GM12878 (cell line): ENCODE measurements around the gene PHLDB3. TPM values are rescaled to one million over a fixed set of nuclear protein-coding genes. Genes with fewer than 3 reads are reported as not detected.

Source experiments
- ATAC-seq: fragments of 200-7000 bp; cut with Tn5 transposase; 3 replicates; pipeline ENCODE4 v1.9.1; 2020; ENCODE audit warnings: mild to moderate bottlenecking, moderate library complexity
- BruUV-seq: library from RNA; stranded (reverse); fragments of 400-500 nt; replicated peaks from 2 replicates; lab custom pipeline; 2021; lab: Mats Ljungman, UMichigan
- CTCF ChIA-PET: fragments of 300-600 bp; sonication (Branson Sonifier 250); formaldehyde crosslinking; extraction: SDS; loops from one replicate; lab custom pipeline; 2021; ENCODE audit warnings: inconsistent platforms; lab: Yijun Ruan, JAX
- POLR2A ChIA-PET: fragments of 350-600 bp; formaldehyde crosslinking; extraction: SDS; loops from one replicate; lab custom pipeline; 2021; ENCODE audit warnings: inconsistent platforms; lab: Charles Lee
- RAD21 ChIA-PET: fragments of 300-600 bp; sonication (Branson Sonifier 250); formaldehyde crosslinking; loops from one replicate; lab custom pipeline; 2023; ENCODE audit warnings: antibody characterized with exemption; ENCODE audit not compliant: unreplicated experiment; lab: Charles Lee
- SMC1A ChIA-PET: fragments of 300-600 bp; sonication (Branson Sonifier 250); formaldehyde crosslinking; loops from one replicate; lab custom pipeline; 2023; ENCODE audit not compliant: unreplicated experiment, uncharacterized antibody; lab: Charles Lee
- DNase-seq: peaks from one replicate; pipeline ENCODE4 v3.0.0-alpha.2; 2011; ENCODE audit warnings: low read depth, low spot score
- FAIRE-seq: peaks from 3 replicates; lab custom pipeline; 2011; peaks lifted over from hg19 to GRCh38; lab: Jason Lieb, UNC
- H2AFZ ChIP-seq: 2 replicates; pipeline ENCODE4 v1.6.0; 2011; ENCODE audit warnings: low read depth, low read length, control low read depth; ENCODE audit not compliant: control insufficient read depth
- H3K27ac ChIP-seq: 2 replicates; pipeline ENCODE4 v1.5.1; 2011; ENCODE audit warnings: control low read depth; ENCODE audit not compliant: control insufficient read depth, insufficient read depth
- H3K27me3 ChIP-seq, 2 experiments: replicated peaks in 1 of 2; 2 replicates each; pipeline versions ENCODE4 v1.6.0 to v1.6.1; 2011; ENCODE audit warnings: low read length in 1 of 2; ENCODE audit not compliant: control insufficient read depth in 2 of 2, insufficient read depth in 2 of 2
- H3K36me3 ChIP-seq, 2 experiments: 2 replicates each; pipeline ENCODE4 v1.5.1; 2011; ENCODE audit warnings: low read length in 1 of 2; ENCODE audit not compliant: control insufficient read depth in 2 of 2, insufficient read depth in 2 of 2
- H3K4me1 ChIP-seq: 2 replicates; pipeline ENCODE4 v1.6.1; 2011; ENCODE audit warnings: mild to moderate bottlenecking, low read length, moderate library complexity, mixed read lengths; ENCODE audit not compliant: control insufficient read depth, insufficient read depth
- H3K4me2 ChIP-seq: 2 replicates; pipeline ENCODE4 v1.6.0; 2011; ENCODE audit warnings: control low read depth; ENCODE audit not compliant: control insufficient read depth, insufficient read depth
- H3K4me3 ChIP-seq: fragments of 200-600 bp; sonication (generic); 2 replicates; pipeline ENCODE4 v1.5.1; 2016
- H3K79me2 ChIP-seq: 2 replicates; pipeline ENCODE4 v1.6.0; 2011; ENCODE audit warnings: low read length; ENCODE audit not compliant: control insufficient read depth, insufficient read depth
- H3K9ac ChIP-seq: 2 replicates; pipeline ENCODE4 v1.8.0; 2011; ENCODE audit warnings: low read length, control low read depth, mixed read lengths; ENCODE audit not compliant: control insufficient read depth, insufficient read depth
- H3K9me3 ChIP-seq: replicated peaks from 3 replicates; pipeline ENCODE4 v1.5.1; 2011; ENCODE audit warnings: mild to moderate bottlenecking, low read length; ENCODE audit not compliant: control insufficient read depth, insufficient read depth
- H4K20me1 ChIP-seq: 2 replicates; pipeline ENCODE4 v1.6.0; 2011; ENCODE audit not compliant: control insufficient read depth, insufficient read depth
- BACH1 ChIP-seq: fragments of 450-650 bp; IDR thresholded peaks from 2 replicates; pipeline ENCODE4 v1.6.1; 2017; ENCODE audit warnings: mild to moderate bottlenecking, borderline replicate concordance
- DPF2 ChIP-seq: fragments of 450-650 bp; IDR thresholded peaks from 2 replicates; pipeline ENCODE4 v1.6.1; 2017; ENCODE audit warnings: mild to moderate bottlenecking
- FOS ChIP-seq: IDR thresholded peaks from 3 replicates; pipeline ENCODE4 v1.6.1; 2011; ENCODE audit warnings: borderline replicate concordance; ENCODE audit not compliant: insufficient read length; ENCODE audit errors: extremely low read depth
- FOXK2 ChIP-seq: fragments of 450-650 bp; IDR thresholded peaks from 2 replicates; pipeline ENCODE4 v1.6.1; 2017; ENCODE audit warnings: mild to moderate bottlenecking, moderate library complexity
- LARP7 ChIP-seq: fragments of 450-650 bp; IDR thresholded peaks from 2 replicates; pipeline ENCODE4 v1.6.1; 2017; ENCODE audit warnings: mild to moderate bottlenecking
- MEF2A ChIP-seq: IDR thresholded peaks from 2 replicates; pipeline ENCODE4 v1.6.1; 2011; ENCODE audit warnings: low read depth, mild to moderate bottlenecking, low read length, moderate library complexity; ENCODE audit not compliant: insufficient read depth
- MEF2B ChIP-seq: fragments of 450-650 bp; IDR thresholded peaks from 2 replicates; pipeline ENCODE4 v1.6.1; 2018; ENCODE audit warnings: mild to moderate bottlenecking, moderate library complexity; ENCODE audit not compliant: partially characterized antibody, poor library complexity, severe bottlenecking
- NR2C1 ChIP-seq: fragments of 450-650 bp; IDR thresholded peaks from 2 replicates; pipeline ENCODE4 v1.6.1; 2017; ENCODE audit warnings: antibody characterized with exemption, mild to moderate bottlenecking, moderate library complexity
- PAX5 ChIP-seq: IDR thresholded peaks from 2 replicates; pipeline ENCODE4 v1.6.1; 2011; ENCODE audit warnings: low read depth, low read length, borderline replicate concordance
- POLR2A ChIP-seq: IDR thresholded peaks from 2 replicates; pipeline ENCODE4 v1.6.1; 2011; ENCODE audit warnings: low read depth, mild to moderate bottlenecking, low read length
- SIX5 ChIP-seq: IDR thresholded peaks from 2 replicates; pipeline ENCODE4 v1.6.1; 2011; ENCODE audit warnings: mild to moderate bottlenecking, low read depth, low read length, moderate library complexity; ENCODE audit not compliant: severe bottlenecking
- STAT3 ChIP-seq: IDR thresholded peaks from 2 replicates; pipeline ENCODE4 v1.6.1; 2011; ENCODE audit warnings: low read depth, low read length, improper control_type of control experiment
- WRNIP1 ChIP-seq: IDR thresholded peaks from 2 replicates; pipeline ENCODE4 v1.6.1; 2011; ENCODE audit warnings: low read depth, low read length, improper control_type of control experiment, borderline replicate concordance
- YBX1 ChIP-seq: fragments of 450-650 bp; IDR thresholded peaks from 2 replicates; pipeline ENCODE4 v1.6.1; 2016; ENCODE audit warnings: antibody characterized with exemption
- ZNF217 ChIP-seq: fragments of 450-650 bp; IDR thresholded peaks from 2 replicates; pipeline ENCODE4 v1.6.1; 2017; ENCODE audit warnings: antibody characterized with exemption, mild to moderate bottlenecking
- in situ Hi-C: fragments of 300-500 bp; cut with MboI; formaldehyde crosslinking; loops from 9 replicates; pipeline ENCODE4 v1.14.3; 2018; ENCODE audit warnings: mixed read lengths
- intact Hi-C: fragments of 100-400 bp; cut with micrococcal nuclease; formaldehyde crosslinking; loops from one replicate; pipeline ENCODE4 v1.14.2; 2022; ENCODE audit not compliant: unreplicated experiment
- polyA plus RNA-seq, 11 experiments: library from polyadenylated mRNA; depleted of rRNA in 4 of 11; unstranded in 6 of 11; stranded (reverse) in 5 of 11; fragments of >200 nt; fragmentation: Nextera tagmentation in 4 of 11; fragmentation: Illumina TruSeq in 1 of 11; extraction: Ambion mirVana in 4 of 11; extraction: Trizol in 1 of 11; gene quantifications; 1 replicate in 1 of 11; 2 replicates in 10 of 11; pipeline versions ENCODE4 v1.2.1 to v1.2.3, GENCODE V29; 2011 to 2016; ENCODE audit warnings: inconsistent platforms in 2 of 11, missing spikeins in 2 of 11, low read depth in 1 of 11
- total RNA-seq, 4 experiments: library from RNA; depleted of rRNA in 3 of 4; stranded (reverse); fragments of >200 nt in 3 of 4; fragmentation: Illumina TruSeq in 1 of 4; extraction: Trizol in 1 of 4; gene quantifications; 2 replicates each; pipeline versions ENCODE4 v1.2.1 to v1.2.3, GENCODE V29; 2013 to 2021
- TF ChIP-seq, protein P1 (sequence below): IDR thresholded peaks from 2 replicates; pipeline ENCODE4 v1.6.1; 2012; ENCODE audit warnings: low read depth, low read length, improper control_type of control experiment
- TF ChIP-seq, protein P2 (sequence below): fragments of 450-650 bp; IDR thresholded peaks from 2 replicates; pipeline ENCODE4 v1.6.1; 2017; ENCODE audit warnings: low read depth, mild to moderate bottlenecking, moderate library complexity
- TF ChIP-seq, protein P3 (sequence below): fragments of 450-650 bp; conservative IDR thresholded peaks from 2 replicates; pipeline ENCODE4 v1.6.1; 2017; ENCODE audit warnings: mild to moderate bottlenecking, moderate library complexity
- TF ChIP-seq, protein P4 (sequence below): IDR thresholded peaks from 2 replicates; pipeline ENCODE4 v1.6.1; 2012; ENCODE audit warnings: mild to moderate bottlenecking, low read depth, low read length

PHLDB3 gene
- total and polyA plus RNA-seq, 10 of the 15 experiments (the other 5 are each of a cell fraction or from before 2014, with no cell fraction given) = 0.13 to 13.0 (median 5.5) TPM

DNA sequence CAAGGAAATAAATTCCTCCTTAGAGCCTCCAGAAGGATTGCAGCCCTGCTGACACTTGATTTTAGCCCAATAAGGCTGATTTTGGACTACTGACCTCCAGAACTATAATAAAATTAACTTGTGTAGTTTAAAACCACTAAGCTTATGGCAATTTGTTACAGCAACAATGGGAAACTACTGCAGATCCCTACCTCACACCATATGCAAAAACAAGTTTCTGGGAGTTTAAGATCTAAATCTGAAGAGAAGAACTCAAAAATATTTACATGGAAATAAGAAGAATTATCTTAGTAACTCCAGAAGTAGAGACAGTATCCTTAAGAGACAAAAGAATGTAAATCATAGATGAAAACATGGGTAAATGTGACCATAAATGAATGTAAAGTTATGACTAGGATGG lies 34.4 kb upstream of the PHLDB3 start:
- in situ Hi-C loops (no loop called here), intact Hi-C loops (no loop called here)
- no peak for TF ChIP-seq NR2C1
- TF ChIP-seq PAX5 = no peak
- no peak for TF ChIP-seq BACH1
- TF ChIP-seq, protein P1, sequence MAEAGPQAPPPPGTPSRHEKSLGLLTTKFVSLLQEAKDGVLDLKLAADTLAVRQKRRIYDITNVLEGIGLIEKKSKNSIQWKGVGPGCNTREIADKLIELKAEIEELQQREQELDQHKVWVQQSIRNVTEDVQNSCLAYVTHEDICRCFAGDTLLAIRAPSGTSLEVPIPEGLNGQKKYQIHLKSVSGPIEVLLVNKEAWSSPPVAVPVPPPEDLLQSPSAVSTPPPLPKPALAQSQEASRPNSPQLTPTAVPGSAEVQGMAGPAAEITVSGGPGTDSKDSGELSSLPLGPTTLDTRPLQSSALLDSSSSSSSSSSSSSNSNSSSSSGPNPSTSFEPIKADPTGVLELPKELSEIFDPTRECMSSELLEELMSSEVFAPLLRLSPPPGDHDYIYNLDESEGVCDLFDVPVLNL = no peak
- TF ChIP-seq FOS = no peak
- no peak for TF ChIP-seq LARP7
- TF ChIP-seq MEF2B = no peak
- no peak for TF ChIP-seq FOXK2
- TF ChIP-seq, protein P2, sequence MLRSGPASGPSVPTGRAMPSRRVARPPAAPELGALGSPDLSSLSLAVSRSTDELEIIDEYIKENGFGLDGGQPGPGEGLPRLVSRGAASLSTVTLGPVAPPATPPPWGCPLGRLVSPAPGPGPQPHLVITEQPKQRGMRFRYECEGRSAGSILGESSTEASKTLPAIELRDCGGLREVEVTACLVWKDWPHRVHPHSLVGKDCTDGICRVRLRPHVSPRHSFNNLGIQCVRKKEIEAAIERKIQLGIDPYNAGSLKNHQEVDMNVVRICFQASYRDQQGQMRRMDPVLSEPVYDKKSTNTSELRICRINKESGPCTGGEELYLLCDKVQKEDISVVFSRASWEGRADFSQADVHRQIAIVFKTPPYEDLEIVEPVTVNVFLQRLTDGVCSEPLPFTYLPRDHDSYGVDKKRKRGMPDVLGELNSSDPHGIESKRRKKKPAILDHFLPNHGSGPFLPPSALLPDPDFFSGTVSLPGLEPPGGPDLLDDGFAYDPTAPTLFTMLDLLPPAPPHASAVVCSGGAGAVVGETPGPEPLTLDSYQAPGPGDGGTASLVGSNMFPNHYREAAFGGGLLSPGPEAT = no peak
- no peak for TF ChIP-seq POLR2A
- no peak for TF ChIP-seq WRNIP1
- no peak for TF ChIP-seq SIX5
- TF ChIP-seq, protein P3, sequence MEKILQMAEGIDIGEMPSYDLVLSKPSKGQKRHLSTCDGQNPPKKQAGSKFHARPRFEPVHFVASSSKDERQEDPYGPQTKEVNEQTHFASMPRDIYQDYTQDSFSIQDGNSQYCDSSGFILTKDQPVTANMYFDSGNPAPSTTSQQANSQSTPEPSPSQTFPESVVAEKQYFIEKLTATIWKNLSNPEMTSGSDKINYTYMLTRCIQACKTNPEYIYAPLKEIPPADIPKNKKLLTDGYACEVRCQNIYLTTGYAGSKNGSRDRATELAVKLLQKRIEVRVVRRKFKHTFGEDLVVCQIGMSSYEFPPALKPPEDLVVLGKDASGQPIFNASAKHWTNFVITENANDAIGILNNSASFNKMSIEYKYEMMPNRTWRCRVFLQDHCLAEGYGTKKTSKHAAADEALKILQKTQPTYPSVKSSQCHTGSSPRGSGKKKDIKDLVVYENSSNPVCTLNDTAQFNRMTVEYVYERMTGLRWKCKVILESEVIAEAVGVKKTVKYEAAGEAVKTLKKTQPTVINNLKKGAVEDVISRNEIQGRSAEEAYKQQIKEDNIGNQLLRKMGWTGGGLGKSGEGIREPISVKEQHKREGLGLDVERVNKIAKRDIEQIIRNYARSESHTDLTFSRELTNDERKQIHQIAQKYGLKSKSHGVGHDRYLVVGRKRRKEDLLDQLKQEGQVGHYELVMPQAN = no peak
- no peak for TF ChIP-seq MEF2A
- no peak for TF ChIP-seq ZNF217
- no peak for TF ChIP-seq STAT3
- TF ChIP-seq, protein P4, sequence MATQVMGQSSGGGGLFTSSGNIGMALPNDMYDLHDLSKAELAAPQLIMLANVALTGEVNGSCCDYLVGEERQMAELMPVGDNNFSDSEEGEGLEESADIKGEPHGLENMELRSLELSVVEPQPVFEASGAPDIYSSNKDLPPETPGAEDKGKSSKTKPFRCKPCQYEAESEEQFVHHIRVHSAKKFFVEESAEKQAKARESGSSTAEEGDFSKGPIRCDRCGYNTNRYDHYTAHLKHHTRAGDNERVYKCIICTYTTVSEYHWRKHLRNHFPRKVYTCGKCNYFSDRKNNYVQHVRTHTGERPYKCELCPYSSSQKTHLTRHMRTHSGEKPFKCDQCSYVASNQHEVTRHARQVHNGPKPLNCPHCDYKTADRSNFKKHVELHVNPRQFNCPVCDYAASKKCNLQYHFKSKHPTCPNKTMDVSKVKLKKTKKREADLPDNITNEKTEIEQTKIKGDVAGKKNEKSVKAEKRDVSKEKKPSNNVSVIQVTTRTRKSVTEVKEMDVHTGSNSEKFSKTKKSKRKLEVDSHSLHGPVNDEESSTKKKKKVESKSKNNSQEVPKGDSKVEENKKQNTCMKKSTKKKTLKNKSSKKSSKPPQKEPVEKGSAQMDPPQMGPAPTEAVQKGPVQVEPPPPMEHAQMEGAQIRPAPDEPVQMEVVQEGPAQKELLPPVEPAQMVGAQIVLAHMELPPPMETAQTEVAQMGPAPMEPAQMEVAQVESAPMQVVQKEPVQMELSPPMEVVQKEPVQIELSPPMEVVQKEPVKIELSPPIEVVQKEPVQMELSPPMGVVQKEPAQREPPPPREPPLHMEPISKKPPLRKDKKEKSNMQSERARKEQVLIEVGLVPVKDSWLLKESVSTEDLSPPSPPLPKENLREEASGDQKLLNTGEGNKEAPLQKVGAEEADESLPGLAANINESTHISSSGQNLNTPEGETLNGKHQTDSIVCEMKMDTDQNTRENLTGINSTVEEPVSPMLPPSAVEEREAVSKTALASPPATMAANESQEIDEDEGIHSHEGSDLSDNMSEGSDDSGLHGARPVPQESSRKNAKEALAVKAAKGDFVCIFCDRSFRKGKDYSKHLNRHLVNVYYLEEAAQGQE = no peak
- TF ChIP-seq DPF2 = no peak
- no peak for TF ChIP-seq YBX1
- RAD21 ChIA-PET = no interaction called here
- no peak overlapping the region for H3K9ac ChIP-seq
- H3K36me3 ChIP-seq = peaks cover 5 to 6% of the 10 kb centered on the region in 2 experiments
- no peaks in the 10 kb centered on the region for H3K79me2 ChIP-seq
- no peak overlapping the region for H3K4me3 ChIP-seq
- CTCF ChIA-PET = interaction anchor here (4.9 kb wide), 1 partner anchor 56 kb away, joined by 36 read pairs; the partner anchor contains the start of gene IRGQ
- no peaks in the 10 kb centered on the region for H4K20me1 ChIP-seq
- no peak for FAIRE-seq
- DNase-seq = no peak
- no TSS peak for BruUV-seq
- no peaks in the 10 kb centered on the region for H3K4me1 ChIP-seq
- no peak for ATAC-seq
- H3K4me2 ChIP-seq = no peak overlapping the region
- H2AFZ ChIP-seq = no peak overlapping the region
- SMC1A ChIA-PET = no interaction called here
- POLR2A ChIA-PET = no interaction called here
- H3K27me3 ChIP-seq = no peaks in the 10 kb centered on the region
- H3K9me3 ChIP-seq = no peaks in the 10 kb centered on the region; the same call in 2 of the 3 replicates
- no peak overlapping the region for H3K27ac ChIP-seq
